Activated CD4-positive, alpha-beta T cell treated with anti-CD3 and anti-CD28 coated beads, Interleukin-2, amount 50 U/mL, for 1 hour (primary cell): Measurements from ENCODE around the gene PHOSPHO2.
"Not testable (repeated sequence)": the region's sequence is repeated elsewhere in the genome, so short reads cannot be mapped to it uniquely, and the experiment has no call there.

ENCODE experiments used
- DNase-seq: peaks from one replicate; pipeline ENCODE4 v3.0.0-alpha.2; 2020

PHOSPHO2 gene

GRCh38 chr2:169684712-169685111, 9.6 kb upstream of the PHOSPHO2 start:
- DNase-seq, result not testable (repeated sequence)

DNA sequence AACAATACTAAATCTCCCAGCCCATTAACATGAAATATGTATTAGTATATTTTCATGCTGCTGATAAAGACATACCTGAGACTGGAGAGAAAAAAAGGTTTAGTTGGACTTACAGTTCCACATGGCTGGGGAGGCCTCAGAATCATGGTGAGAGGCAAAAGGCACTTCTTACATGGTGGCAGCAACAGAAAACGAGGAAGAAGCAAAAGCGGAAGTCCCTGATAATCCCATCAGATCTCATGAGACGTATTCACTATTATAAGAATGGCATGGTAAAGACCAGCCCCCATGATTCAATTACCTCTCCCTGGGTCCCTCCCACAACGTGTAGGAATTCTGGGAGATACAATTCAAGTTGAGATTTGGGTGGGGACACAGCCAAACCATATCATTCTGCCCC, 7.4 kb upstream of the PHOSPHO2 start:
- DNase-seq, result not testable (repeated sequence)

GRCh38 chr2:169687943-169688342, 6.3 kb upstream of the PHOSPHO2 start:
- DNase-seq, result not testable (repeated sequence)

- no peak for DNase-seq
Measured at GRCh38 chr2:169690958-169691357, 3.3 kb upstream of the PHOSPHO2 start.

GRCh38 chr2:169692718-169693117, 1.6 kb upstream of the PHOSPHO2 start:
- no peak for DNase-seq

DNA sequence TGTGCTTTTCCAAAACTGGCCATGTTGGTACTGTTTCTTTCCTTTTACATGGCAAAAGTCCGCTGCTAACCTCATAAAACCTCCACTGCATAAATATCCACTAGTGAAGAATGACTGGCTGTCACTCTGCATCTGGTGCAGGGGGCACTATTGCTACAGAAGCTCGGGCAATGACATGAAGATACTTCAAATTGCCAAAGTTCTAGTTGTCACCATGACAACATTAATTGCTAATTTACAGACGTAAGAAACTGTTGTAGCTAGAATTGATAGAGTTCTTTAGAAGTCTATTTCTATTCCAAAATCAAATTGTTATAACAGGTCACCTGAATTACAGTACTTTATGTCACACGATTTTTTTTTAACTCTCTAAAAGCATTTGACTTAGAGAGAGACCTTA, 909 bp upstream of the PHOSPHO2 start:
- peak; percentile 12 for DNase-seq

GRCh38 chr2:169694894-169695260, 608 bp downstream of the PHOSPHO2 start:
- DNase-seq, result no peak

- no peak for DNase-seq
Measured at GRCh38 chr2:169696381-169696780, 2.1 kb downstream of the PHOSPHO2 start.

DNA sequence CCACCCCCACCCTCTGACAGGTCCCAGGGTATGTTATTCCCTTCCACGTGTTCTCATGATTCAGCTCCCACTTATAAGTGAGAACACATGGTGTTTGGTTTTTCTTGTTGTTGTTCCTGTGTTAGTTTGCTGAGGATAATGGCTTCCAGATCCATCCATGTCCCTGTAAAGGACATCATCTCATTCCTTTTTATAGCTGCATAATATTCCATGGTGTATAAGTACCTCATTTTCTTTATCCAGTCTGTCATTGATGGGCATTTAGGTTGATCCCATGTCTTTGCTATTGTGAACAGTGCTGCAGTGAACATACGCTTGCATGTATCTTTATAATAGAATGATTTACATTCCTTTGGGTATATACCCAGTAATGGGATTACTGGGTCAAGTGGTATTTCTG, 4.9 kb downstream of the PHOSPHO2 start:
- DNase-seq, result not testable (repeated sequence)

DNA sequence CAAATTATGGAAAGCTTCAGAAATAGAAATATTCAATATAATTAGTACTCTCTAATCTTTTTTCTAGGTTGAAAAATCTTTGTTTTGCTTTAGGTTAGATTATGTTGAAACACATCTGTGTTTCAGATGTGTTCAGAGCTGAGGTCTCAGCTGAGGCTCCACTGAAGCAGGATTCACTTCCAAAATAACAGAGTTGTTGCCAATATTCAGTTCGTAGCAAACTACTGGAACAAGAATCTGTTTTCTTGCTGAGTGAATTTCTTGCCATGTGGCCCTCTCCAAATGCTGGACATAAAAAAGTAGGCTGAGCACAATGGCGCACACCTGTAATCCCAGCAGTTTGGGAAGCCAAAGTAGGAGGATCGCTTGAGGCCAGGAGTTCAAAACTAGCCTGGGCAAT, 8.7 kb downstream of the PHOSPHO2 start:
- DNase-seq, result no peak

GRCh38 chr2:169704160-169704708, 10.0 kb downstream of the PHOSPHO2 start:
- DNase-seq, result no peak

DNA sequence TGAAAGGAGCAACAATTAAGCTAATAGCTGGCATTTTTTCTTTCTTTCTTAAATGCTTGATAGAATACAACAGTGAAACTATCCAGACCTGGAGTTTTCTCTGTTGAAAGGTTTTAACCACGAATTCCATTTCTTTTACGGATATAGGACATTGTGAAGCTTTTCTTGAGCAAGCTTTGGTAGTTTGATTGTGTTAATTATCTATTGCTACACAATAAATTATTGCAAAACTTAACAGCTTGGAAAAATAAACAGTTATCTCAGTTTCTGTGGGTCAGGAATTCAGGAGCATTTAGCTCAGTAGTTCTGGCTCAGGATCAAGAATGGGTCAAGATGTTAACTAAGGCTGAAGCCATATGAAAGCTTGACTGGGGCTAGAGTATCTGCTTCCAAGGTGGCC, 11.7 kb downstream of the PHOSPHO2 start:
- DNase-seq, result no peak

- DNase-seq, result no peak
Measured at GRCh38 chr2:169707626-169708025, 13.4 kb downstream of the PHOSPHO2 start.

GRCh38 chr2:169709331-169709730, 15.1 kb downstream of the PHOSPHO2 start:
- no peak for DNase-seq

GRCh38 chr2:169709981-169710380, 15.7 kb downstream of the PHOSPHO2 start:
- DNase-seq, result no peak

GRCh38 chr2:169711751-169712509, 17.7 kb downstream of the PHOSPHO2 start:
- no peak for DNase-seq

DNA sequence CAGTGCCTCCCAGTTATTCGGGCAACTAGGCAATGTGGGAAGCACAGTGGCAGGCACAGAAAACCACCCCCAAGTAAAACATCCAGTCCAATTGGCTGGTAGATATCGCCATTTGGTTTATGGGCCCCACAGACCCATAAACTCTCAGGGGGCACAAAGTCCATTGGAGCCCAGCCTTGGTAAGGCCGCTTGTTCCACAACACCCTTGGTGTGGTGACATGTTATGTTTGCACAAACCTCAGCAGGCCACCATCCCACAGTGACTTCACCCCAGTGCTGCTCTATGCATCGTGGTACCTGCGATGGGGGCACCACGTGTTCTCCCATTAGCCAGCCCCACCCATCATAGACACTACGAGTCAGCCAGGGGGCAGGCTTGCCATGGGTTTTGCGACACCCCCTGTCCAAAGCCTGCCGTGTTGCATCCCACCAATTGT, 18.5 kb downstream of the PHOSPHO2 start:
- no peak for DNase-seq

- no peak for DNase-seq
Measured at GRCh38 chr2:169713331-169713730, 19.1 kb downstream of the PHOSPHO2 start.

DNA sequence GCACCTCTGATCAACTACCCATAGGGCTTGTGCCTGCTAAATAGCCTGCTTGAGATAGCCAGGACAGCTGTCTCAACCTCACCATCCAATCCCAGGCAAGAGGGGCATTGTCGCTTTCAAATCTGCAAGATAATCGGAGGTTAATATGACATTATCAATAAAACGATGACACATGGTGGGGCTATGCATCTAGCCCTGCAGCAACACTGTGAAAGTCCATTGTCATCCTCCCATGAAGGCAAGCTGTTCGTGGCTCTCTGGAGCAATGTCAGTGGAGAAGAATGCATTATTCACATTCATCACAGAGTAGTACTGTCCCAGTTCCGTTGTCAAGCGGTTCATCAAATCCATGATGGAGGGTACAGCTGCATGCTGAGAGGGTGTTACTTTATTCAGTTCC, 20.4 kb downstream of the PHOSPHO2 start:
- no peak for DNase-seq

GRCh38 chr2:169715379-169716237, 21.3 kb downstream of the PHOSPHO2 start:
- no peak for DNase-seq

DNA sequence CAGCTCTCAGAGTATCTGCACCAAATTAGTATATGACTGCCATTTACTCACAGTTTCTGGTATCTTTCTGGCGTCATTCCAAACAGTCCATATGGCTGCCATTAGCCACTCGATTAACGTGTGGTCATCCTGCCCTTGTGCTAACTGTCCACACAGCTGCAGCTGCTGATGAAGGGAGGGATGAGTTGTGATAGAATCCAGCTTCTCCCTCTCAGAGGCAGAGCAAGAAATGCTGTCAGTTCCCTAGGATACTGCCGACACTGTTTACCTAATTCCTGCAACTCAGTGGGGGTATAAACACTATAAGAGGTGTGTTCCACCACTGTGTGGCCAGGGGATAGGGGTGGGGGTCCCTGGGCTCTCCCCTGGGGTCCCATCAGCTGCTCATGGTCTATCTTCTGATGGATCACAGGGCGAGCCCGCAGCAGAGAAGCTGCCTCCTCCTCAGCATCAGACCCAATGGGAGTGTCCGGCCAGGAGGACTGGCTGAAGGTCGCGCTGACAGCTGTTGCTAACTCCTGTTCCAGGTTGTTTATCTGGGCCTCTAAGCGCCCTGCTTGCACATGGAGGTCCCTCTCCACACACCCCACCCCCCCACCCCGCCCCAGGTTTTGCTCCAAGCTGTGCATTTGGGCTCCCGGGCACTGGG, 22.1 kb downstream of the PHOSPHO2 start:
- DNase-seq, result no peak

DNA sequence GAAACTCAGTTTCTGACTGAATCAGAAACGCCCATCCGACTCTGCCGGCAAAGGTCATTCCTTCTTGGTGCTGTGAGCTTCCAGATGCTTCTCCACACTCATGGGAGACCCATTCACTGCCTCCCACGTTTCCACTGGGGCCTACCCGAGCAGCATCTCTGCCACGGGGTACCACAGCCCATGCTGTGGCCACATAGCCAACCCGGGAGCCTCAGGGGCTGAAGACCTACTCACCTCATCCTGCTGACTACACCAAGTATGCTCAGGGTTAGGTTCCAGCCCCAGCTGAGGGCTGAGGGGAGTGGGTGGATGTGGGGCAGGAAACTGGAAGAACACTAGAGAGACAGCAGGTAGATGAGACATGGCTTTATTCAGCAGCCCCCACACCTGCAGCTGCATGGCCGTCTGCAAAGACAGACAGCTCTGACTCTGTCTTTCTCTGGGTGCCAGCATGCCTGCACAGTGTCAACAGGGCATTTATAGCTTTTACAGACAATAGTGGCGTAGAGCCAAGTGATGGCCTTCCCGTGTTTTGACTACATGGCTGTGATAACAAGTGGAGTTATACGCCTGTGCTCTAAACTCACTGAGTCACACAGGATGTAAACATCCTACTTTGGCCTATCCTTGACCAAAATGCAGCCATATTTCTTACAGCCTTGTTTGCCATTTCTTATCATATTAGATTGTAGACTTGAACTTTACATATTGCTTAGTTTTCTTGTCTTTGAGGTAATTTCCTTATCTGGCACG, 22.8 kb downstream of the PHOSPHO2 start:
- DNase-seq, result no peak

- DNase-seq, result no peak
Measured at GRCh38 chr2:169717691-169718063, 23.4 kb downstream of the PHOSPHO2 start.
